ENCODE measurements around the gene NLGN4X.

Gene NLGN4X

DNA sequence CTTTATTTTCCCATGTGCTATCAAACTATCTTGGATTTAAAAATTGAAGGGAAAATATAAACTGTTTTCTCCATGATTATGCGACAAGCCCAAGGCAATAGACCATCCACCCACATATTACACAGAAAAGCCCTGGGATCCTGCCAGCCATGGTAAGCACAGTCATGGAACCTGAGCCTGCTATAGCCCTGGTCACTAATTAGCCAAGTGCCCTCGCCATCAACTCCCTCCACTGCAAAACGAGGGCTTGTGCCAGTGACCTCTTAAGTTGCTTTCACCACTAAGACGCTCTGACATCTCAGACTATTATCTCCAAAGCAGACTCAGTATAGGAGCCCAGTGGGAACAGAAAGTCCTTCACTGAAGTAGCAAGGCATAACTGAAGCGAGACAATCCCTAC is 69.2 kb downstream of the NLGN4X start:
- H3K4me3 ChIP-seq (ENCODE audit: low read depth, low read length) = no peak overlapping the region
- no peaks in the 10 kb centered on the region for H3K27me3 ChIP-seq (ENCODE audit: control insufficient read depth, insufficient read depth, low read length)
- no peak overlapping the region for H3K9ac ChIP-seq (ENCODE audit: low read length)
- H3K4me1 ChIP-seq (ENCODE audit: control insufficient read depth, insufficient read depth, low read length) = no peaks in the 10 kb centered on the region
- peaks cover 12% of the 10 kb centered on the region for H3K36me3 ChIP-seq (ENCODE audit: control insufficient read depth, insufficient read depth, low read length)
- no peak overlapping the region for H3K27ac ChIP-seq (ENCODE audit: low read depth, low read length)
- H3K9me3 ChIP-seq (ENCODE audit: control insufficient read depth, insufficient read depth, low read depth, low read length) = peaks cover 17% of the 10 kb centered on the region; the same call in 1 of the 2 replicates

DNA sequence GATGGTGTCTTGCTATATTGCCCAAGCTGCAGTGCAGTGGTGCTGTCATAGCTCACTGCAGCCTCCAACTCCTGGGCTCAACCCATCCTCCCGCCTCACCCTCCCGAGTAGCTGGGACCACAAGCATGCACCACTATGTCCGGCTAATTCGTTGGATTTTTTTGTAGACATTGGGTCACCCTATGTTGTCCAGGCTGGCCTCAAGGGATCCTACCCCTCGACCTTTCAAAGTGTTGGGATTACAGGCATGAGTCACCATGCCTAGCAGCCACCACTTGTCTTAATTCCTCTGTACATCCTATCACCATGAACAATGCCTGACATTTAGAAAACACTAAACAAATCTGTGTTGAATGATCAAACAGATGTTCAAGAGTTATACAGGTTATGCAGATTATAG is 76.7 kb downstream of the NLGN4X start:
- Histone ChIP-seq H3K27ac (ENCODE audit: low read depth, low read length) (no peak overlapping the region), H3K4me3 (ENCODE audit: low read depth, low read length) (no peak overlapping the region), H3K36me3 (ENCODE audit: control insufficient read depth, insufficient read depth, low read length) (peaks cover 24% of the 10 kb centered on the region), H3K9me3 (ENCODE audit: control insufficient read depth, insufficient read depth, low read depth, low read length) (peaks cover under 1% of the 10 kb centered on the region; the same call in 1 of the 2 replicates), H3K27me3 (ENCODE audit: control insufficient read depth, insufficient read depth, low read length) (no peaks in the 10 kb centered on the region), H3K4me1 (ENCODE audit: control insufficient read depth, insufficient read depth, low read length) (no peaks in the 10 kb centered on the region), H3K9ac (ENCODE audit: low read length) (no peak overlapping the region)

DNA sequence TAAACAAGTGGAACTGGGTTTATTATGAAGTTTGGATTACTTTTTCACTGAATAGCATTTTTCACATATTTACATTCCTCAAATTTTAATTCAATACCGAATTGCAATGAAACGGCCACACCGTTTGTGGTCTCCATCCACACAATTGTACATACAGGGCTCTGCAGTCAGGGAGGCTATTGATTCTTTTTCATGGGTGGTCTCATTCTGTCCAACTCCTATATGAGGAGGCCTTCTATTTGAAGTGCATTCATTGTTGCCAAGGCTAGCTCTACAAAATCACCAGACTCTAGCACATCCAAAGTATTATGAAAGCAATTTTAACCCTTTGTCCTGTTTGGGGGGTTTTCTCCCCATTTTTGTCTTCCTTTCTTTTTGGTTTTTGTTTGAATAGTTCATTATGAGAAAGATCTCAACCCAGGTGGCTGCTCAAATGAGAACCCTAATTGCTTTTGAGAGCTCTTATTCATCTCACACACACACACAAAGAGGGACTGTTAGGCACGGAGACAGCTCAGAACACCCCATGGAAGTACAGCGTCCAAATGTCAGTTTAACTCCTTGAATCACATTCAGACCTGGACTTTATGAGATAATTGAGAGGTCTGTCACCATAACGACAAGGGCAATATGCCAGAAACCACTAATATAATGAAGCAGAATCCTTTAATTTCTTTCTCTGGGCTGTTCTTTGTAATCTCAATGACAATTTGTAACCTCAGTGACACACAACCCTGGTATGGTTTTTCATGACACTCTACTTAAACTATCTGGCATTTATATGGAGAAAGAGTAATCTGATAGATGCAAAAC is 79.4 kb downstream of the NLGN4X start:
- Histone ChIP-seq H3K27ac (ENCODE audit: low read depth, low read length) (no peak overlapping the region), H3K36me3 (ENCODE audit: control insufficient read depth, insufficient read depth, low read length) (peaks cover 24% of the 10 kb centered on the region), H3K9ac (ENCODE audit: low read length) (no peak overlapping the region), H3K4me1 (ENCODE audit: control insufficient read depth, insufficient read depth, low read length) (no peaks in the 10 kb centered on the region), H3K9me3 (ENCODE audit: control insufficient read depth, insufficient read depth, low read depth, low read length) (no peaks in the 10 kb centered on the region), H3K27me3 (ENCODE audit: control insufficient read depth, insufficient read depth, low read length) (no peaks in the 10 kb centered on the region), H3K4me3 (ENCODE audit: low read depth, low read length) (no peak overlapping the region)

DNA sequence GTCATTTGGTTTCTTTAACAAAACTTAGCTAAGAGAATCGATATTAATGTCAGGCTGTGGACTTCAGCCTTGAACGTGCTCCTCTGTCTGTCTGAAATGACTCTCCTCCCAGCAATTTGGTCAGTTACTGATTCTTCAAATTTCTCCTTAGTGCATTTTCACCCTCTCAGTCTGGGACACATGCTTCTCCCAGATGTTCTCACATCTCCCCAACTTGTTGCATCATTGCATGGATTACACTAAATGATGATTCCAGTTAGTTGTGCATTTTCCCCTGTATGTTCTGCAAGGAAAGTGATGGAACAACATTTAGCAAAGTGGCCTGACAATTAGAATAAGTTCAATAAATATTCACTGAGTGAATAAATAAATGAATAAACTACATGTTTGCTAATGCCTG is 94.4 kb downstream of the NLGN4X start:
- Histone ChIP-seq H3K4me1 (ENCODE audit: control insufficient read depth, insufficient read depth, low read length) (no peaks in the 10 kb centered on the region), H3K9me3 (ENCODE audit: control insufficient read depth, insufficient read depth, low read depth, low read length) (no peaks in the 10 kb centered on the region), H3K9ac (ENCODE audit: low read length) (no peak overlapping the region), H3K27me3 (ENCODE audit: control insufficient read depth, insufficient read depth, low read length) (no peaks in the 10 kb centered on the region), H3K4me3 (ENCODE audit: low read depth, low read length) (no peak overlapping the region), H3K27ac (ENCODE audit: low read depth, low read length) (no peak overlapping the region), H3K36me3 (ENCODE audit: control insufficient read depth, insufficient read depth, low read length) (peaks cover 31% of the 10 kb centered on the region)

DNA sequence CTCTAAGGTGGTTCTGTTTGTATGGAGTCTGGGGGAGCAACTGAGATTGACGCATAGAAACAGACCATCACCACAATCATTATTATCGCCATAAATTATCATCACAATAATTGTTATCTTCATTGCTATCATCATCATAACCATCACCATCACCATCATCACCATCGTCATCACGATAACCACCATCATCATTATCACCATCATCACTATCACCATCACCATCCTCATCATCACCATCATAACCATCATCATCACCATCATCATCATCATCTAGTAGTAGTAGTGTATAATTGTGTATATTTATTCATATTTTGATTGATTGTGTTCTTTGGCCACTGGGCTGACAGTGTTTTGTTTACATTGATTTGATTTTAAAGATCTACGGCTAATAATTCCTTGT is 95.7 kb downstream of the NLGN4X start:
- peaks cover 31% of the 10 kb centered on the region for H3K36me3 ChIP-seq (ENCODE audit: control insufficient read depth, insufficient read depth, low read length)
- no peak overlapping the region for H3K27ac ChIP-seq (ENCODE audit: low read depth, low read length)
- no peaks in the 10 kb centered on the region for H3K4me1 ChIP-seq (ENCODE audit: control insufficient read depth, insufficient read depth, low read length)

DNA sequence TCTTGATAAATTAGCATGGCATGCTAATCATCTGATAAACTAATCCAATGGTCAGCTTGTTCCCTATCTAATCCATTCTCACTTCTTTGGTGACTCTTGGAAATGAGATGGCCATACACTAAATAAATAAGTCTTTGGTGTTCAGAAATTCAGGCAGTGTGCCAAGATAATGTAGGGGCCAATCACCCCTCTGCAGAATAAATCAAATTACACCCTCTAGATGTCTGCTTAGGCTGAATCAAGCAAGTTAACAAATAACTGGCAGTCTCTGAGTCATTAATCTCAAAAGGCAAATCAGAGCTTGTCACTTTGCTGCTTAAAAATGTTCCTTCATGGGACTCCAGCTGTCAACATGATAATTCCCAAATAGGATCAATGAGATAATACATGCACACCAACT is 97.4 kb downstream of the NLGN4X start:
- Histone ChIP-seq H3K27me3 (ENCODE audit: control insufficient read depth, insufficient read depth, low read length) (no peaks in the 10 kb centered on the region), H3K4me1 (ENCODE audit: control insufficient read depth, insufficient read depth, low read length) (no peaks in the 10 kb centered on the region), H3K9me3 (ENCODE audit: control insufficient read depth, insufficient read depth, low read depth, low read length) (no peaks in the 10 kb centered on the region), H3K36me3 (ENCODE audit: control insufficient read depth, insufficient read depth, low read length) (peaks cover 18% of the 10 kb centered on the region), H3K9ac (ENCODE audit: low read length) (no peak overlapping the region), H3K27ac (ENCODE audit: low read depth, low read length) (no peak overlapping the region), H3K4me3 (ENCODE audit: low read depth, low read length) (no peak overlapping the region)

More for the DNA sequence above, 95.7 kb downstream of the NLGN4X start:
- H3K9me3 ChIP-seq (ENCODE audit: control insufficient read depth, insufficient read depth, low read depth, low read length) = no peaks in the 10 kb centered on the region
- H3K27me3 ChIP-seq (ENCODE audit: control insufficient read depth, insufficient read depth, low read length) = no peaks in the 10 kb centered on the region
- H3K4me3 ChIP-seq (ENCODE audit: low read depth, low read length) = no peak overlapping the region
- H3K9ac ChIP-seq (ENCODE audit: low read length) = no peak overlapping the region

DNA sequence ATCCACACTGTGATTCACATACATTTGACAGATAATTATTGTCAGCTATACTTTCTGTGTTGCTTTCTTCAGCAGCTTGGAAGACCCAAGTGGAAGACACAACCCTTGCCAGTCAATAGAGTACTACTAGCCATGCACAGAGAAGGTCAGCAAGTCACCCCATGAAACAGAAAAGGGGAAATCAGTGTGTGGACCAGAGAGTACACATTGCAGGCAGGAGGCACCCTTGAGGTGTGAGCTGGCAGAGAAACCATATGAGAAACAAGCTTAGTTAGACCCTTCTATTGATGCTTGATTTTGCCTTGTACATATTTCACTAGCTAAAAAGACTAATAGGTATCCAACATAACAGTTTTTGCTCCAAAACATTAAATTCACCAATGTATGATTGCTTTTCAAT is 99.5 kb downstream of the NLGN4X start:
- Histone ChIP-seq H3K27me3 (ENCODE audit: control insufficient read depth, insufficient read depth, low read length) (no peaks in the 10 kb centered on the region), H3K36me3 (ENCODE audit: control insufficient read depth, insufficient read depth, low read length) (peaks cover 9% of the 10 kb centered on the region), H3K4me1 (ENCODE audit: control insufficient read depth, insufficient read depth, low read length) (no peaks in the 10 kb centered on the region), H3K27ac (ENCODE audit: low read depth, low read length) (no peak overlapping the region), H3K9me3 (ENCODE audit: control insufficient read depth, insufficient read depth, low read depth, low read length) (no peaks in the 10 kb centered on the region), H3K9ac (ENCODE audit: low read length) (no peak overlapping the region), H3K4me3 (ENCODE audit: low read depth, low read length) (no peak overlapping the region)

DNA sequence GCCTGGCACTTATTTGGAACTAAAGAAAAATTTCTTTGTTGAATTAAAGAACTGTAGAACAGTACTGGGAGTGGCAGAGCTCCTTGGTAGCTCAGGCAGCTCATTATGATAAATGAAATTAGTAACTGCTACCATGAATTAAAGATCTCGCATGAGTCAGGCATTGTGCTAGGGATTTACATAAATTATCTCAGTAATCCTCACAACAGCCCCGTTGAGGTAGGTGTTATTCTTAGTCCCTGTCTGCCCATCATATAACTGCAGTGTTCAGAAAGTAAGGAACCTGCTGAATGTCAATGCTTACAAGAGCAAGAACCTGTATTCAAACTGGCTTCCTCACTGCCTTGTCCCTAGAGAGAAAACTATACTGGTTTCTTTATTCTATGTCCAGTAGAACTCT is 108.3 kb downstream of the NLGN4X start:
- Histone ChIP-seq H3K4me1 (ENCODE audit: control insufficient read depth, insufficient read depth, low read length) (peaks cover 22% of the 10 kb centered on the region), H3K27me3 (ENCODE audit: control insufficient read depth, insufficient read depth, low read length) (no peaks in the 10 kb centered on the region), H3K27ac (ENCODE audit: low read depth, low read length) (no peak overlapping the region), H3K4me3 (ENCODE audit: low read depth, low read length) (no peak overlapping the region), H3K9ac (ENCODE audit: low read length) (no peak overlapping the region), H3K36me3 (ENCODE audit: control insufficient read depth, insufficient read depth, low read length) (no peaks in the 10 kb centered on the region), H3K9me3 (ENCODE audit: control insufficient read depth, insufficient read depth, low read depth, low read length) (no peaks in the 10 kb centered on the region)

DNA sequence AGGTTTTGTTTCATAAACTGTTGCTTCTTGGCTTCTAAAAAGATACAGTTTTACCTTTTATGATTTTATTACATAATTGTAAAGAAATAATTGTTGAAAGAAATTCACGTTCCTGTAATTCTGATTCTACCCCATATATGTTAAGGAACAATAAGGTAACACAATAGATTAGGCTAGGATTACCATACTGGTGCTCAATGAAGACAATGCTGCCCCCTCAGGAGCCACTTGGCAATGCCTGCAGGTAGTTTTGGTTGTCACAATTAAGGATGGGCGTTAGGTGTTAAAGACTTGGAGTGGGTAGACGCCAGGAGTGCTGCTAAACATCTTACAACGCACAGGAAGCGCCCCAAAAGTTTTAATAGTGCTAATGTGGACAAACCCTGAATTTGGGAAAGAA is 133.2 kb downstream of the NLGN4X start:
- peaks cover 7% of the 10 kb centered on the region for H3K36me3 ChIP-seq (ENCODE audit: control insufficient read depth, insufficient read depth, low read length)
- H3K27ac ChIP-seq (ENCODE audit: low read depth, low read length) = no peak overlapping the region
- no peak overlapping the region for H3K4me3 ChIP-seq (ENCODE audit: low read depth, low read length)
- no peak overlapping the region for H3K9ac ChIP-seq (ENCODE audit: low read length)
- H3K9me3 ChIP-seq (ENCODE audit: control insufficient read depth, insufficient read depth, low read depth, low read length) = peaks cover 16% of the 10 kb centered on the region
- peaks cover 6% of the 10 kb centered on the region; the same call in 1 of the 2 replicates for H3K4me1 ChIP-seq (ENCODE audit: control insufficient read depth, insufficient read depth, low read length)
- no peaks in the 10 kb centered on the region for H3K27me3 ChIP-seq (ENCODE audit: control insufficient read depth, insufficient read depth, low read length)

DNA sequence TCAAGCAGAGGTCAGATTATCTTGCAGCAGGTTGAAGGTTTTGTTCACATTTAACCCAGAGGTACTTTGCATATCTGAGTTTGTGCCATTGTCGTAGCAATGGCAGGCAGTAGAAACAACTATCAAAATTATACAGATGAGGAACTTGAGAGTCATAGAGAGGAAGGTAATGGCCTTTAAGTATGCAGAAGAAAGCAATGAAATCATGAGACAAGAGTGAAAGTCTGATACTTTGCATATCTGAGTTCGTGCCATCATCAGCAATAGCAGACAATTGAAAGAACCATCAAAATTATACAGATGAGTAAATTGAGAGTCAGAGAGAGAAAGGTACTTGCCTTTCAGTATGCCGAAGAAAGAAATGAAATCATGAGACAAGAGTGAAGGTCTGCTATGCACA is 154.1 kb downstream of the NLGN4X start:
- Histone ChIP-seq H3K27ac (ENCODE audit: low read depth, low read length) (no peak overlapping the region), H3K9ac (ENCODE audit: low read length) (no peak overlapping the region), H3K4me3 (ENCODE audit: low read depth, low read length) (no peak overlapping the region), H3K36me3 (ENCODE audit: control insufficient read depth, insufficient read depth, low read length) (no peaks in the 10 kb centered on the region), H3K27me3 (ENCODE audit: control insufficient read depth, insufficient read depth, low read length) (no peaks in the 10 kb centered on the region), H3K9me3 (ENCODE audit: control insufficient read depth, insufficient read depth, low read depth, low read length) (no peaks in the 10 kb centered on the region), H3K4me1 (ENCODE audit: control insufficient read depth, insufficient read depth, low read length) (no peaks in the 10 kb centered on the region)

DNA sequence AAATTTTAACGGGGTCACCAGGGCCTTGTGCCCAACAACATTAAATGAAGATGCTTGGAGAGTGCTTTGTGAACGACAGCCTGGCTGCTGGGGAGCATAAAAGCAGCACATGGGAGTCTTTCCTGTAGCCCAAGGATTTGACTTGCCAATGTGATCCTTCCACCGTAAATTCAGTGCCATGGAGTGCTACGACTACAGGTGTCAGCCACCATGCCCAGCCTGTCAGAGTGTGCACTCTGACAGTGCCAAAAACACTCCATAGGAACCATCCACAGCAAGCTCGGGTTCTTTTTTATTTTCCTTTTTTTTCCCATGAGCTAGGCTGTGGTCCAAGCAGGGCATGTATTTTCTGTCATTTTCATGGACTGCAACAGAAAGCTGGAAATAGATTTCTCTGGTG is 156.9 kb downstream of the NLGN4X start:
- H3K4me1 ChIP-seq (ENCODE audit: control insufficient read depth, insufficient read depth, low read length) = no peaks in the 10 kb centered on the region
- H3K27me3 ChIP-seq (ENCODE audit: control insufficient read depth, insufficient read depth, low read length) = no peaks in the 10 kb centered on the region
- no peak overlapping the region for H3K4me3 ChIP-seq (ENCODE audit: low read depth, low read length)
- H3K9me3 ChIP-seq (ENCODE audit: control insufficient read depth, insufficient read depth, low read depth, low read length) = no peaks in the 10 kb centered on the region
- no peak overlapping the region for H3K9ac ChIP-seq (ENCODE audit: low read length)
- no peaks in the 10 kb centered on the region for H3K36me3 ChIP-seq (ENCODE audit: control insufficient read depth, insufficient read depth, low read length)
- no peak overlapping the region for H3K27ac ChIP-seq (ENCODE audit: low read depth, low read length)
